Liver (tissue), 9 donors: ENCODE results near the gene CDK13. TPM values are rescaled to one million over a fixed set of nuclear protein-coding genes. Genes with fewer than 3 reads are reported as not detected.

ENCODE experiments used
- DNase-seq: peaks from one replicate; pipeline ENCODE4 v3.0.0-alpha.2; 2017; ENCODE audit warnings: low spot score
- H3K27ac ChIP-seq, 2 donors: one replicate each; pipeline ENCODE4 v1.7.0; 2013; ENCODE audit warnings: inconsistent platforms in 2 of 2, low read length in 2 of 2, control low read depth in 1 of 2, low read depth in 1 of 2, mild to moderate bottlenecking in 1 of 2
- H3K27me3 ChIP-seq, 4 donors: one replicate each; pipeline versions ENCODE4 v1.6.1 to v1.7.0; 2013; ENCODE audit warnings: low read length in 3 of 4, inconsistent platforms in 1 of 4, mild to moderate bottlenecking in 1 of 4, moderate library complexity in 1 of 4; ENCODE audit not compliant: control insufficient read depth in 4 of 4, insufficient read depth in 4 of 4
- H3K36me3 ChIP-seq, 4 donors: one replicate each; pipeline versions ENCODE4 v1.6.1 to v1.7.0; 2013; ENCODE audit warnings: low read length in 3 of 4, mild to moderate bottlenecking in 3 of 4, low read depth in 1 of 4, moderate library complexity in 1 of 4; ENCODE audit not compliant: control insufficient read depth in 4 of 4, insufficient read depth in 3 of 4
- H3K4me1 ChIP-seq, 4 donors: one replicate each; pipeline versions ENCODE4 v1.6.1 to v1.7.0; 2013; ENCODE audit warnings: low read length in 3 of 4, mild to moderate bottlenecking in 3 of 4, moderate library complexity in 1 of 4; ENCODE audit not compliant: control insufficient read depth in 4 of 4, insufficient read depth in 4 of 4
- H3K4me3 ChIP-seq, 3 donors: one replicate each; pipeline versions ENCODE4 v1.6.1 to v1.7.0; 2013; ENCODE audit warnings: low read length in 3 of 3, control low read depth in 1 of 3, low read depth in 1 of 3, mild to moderate bottlenecking in 1 of 3
- H3K9ac ChIP-seq, 2 donors: one replicate each; pipeline ENCODE4 v1.7.0; 2013; ENCODE audit warnings: low read length in 2 of 2, mild to moderate bottlenecking in 2 of 2, moderate library complexity in 2 of 2, control low read depth in 1 of 2, low read depth in 1 of 2
- H3K9me3 ChIP-seq, 4 donors: one replicate each; pipeline versions ENCODE4 v1.6.1 to v1.7.0; 2013; ENCODE audit warnings: low read length in 3 of 4; ENCODE audit not compliant: control insufficient read depth in 4 of 4
- FOXA1 ChIP-seq: IDR thresholded peaks from 2 replicates; pipeline ENCODE4 v1.6.1; 2016; ENCODE audit warnings: antibody characterized with exemption
- JUND ChIP-seq, 2 donors: IDR thresholded peaks; 2 replicates each; pipeline ENCODE4 v1.6.1; 2016; ENCODE audit warnings: antibody characterized with exemption in 2 of 2
- RAD21 ChIP-seq, 2 donors: IDR thresholded peaks; 2 replicates each; pipeline ENCODE4 v1.6.1; 2016; ENCODE audit warnings: antibody characterized with exemption in 2 of 2, mild to moderate bottlenecking in 2 of 2
- RXRA ChIP-seq, 2 donors: IDR thresholded peaks; 2 replicates each; pipeline ENCODE4 v1.6.1; 2017 to 2018; ENCODE audit warnings: antibody characterized with exemption in 2 of 2, mild to moderate bottlenecking in 1 of 2
- SP1 ChIP-seq: IDR thresholded peaks from 2 replicates; pipeline ENCODE4 v1.6.1; 2018; ENCODE audit warnings: antibody characterized with exemption, mild to moderate bottlenecking
- TAF1 ChIP-seq: conservative IDR thresholded peaks from 2 replicates; pipeline ENCODE4 v1.6.1; 2016; ENCODE audit warnings: antibody characterized with exemption, mild to moderate bottlenecking
- YY1 ChIP-seq: IDR thresholded peaks from 2 replicates; pipeline ENCODE4 v1.6.1; 2016; ENCODE audit warnings: antibody characterized with exemption, mild to moderate bottlenecking
- WGBS: extraction: QIAGEN DNeasy Blood & Tissue Kit; methylation state at CpG from one replicate; pipeline ENCODE4 v1.1.7; 2013; 5-methylcytosine and 5-hydroxymethylcytosine counted together
- polyA plus RNA-seq, 2 donors: library from polyadenylated mRNA; stranded (reverse) in 1 of 2; unstranded in 1 of 2; fragments of 200-250 nt in 1 of 2; fragments of >200 nt in 1 of 2; fragmentation: Nextera tagmentation in 1 of 2; extraction: Ambion mirVana in 1 of 2; gene quantifications; one replicate each; pipeline versions ENCODE4 v1.2.1 to v1.2.3, GENCODE V29; 2013 to 2015
- total RNA-seq, 2 donors: library from RNA; depleted of rRNA; stranded (reverse); fragments of >200 nt; gene quantifications; one replicate each; pipeline ENCODE4 v1.2.3, GENCODE V29; 2014
- TF ChIP-seq, protein P1 (sequence below): IDR thresholded peaks from 2 replicates; pipeline ENCODE4 v1.6.1; 2016; ENCODE audit warnings: antibody characterized with exemption, mild to moderate bottlenecking
- TF ChIP-seq, protein P2 (sequence below): fragments of 150-350 bp; IDR thresholded peaks from 2 replicates; pipeline ENCODE4 v1.5.1; 2017; ENCODE audit warnings: improper control_type of control experiment, low read depth, low read length; ENCODE audit not compliant: missing input control
- TF ChIP-seq, protein P3 (sequence below): IDR thresholded peaks from 2 replicates; pipeline ENCODE4 v1.6.1; 2016; ENCODE audit warnings: antibody characterized with exemption
- donor health status: healthy.
- donor health status: healthy.
- donor health status: healthy.
- donor health status: healthy.
- donor health status: healthy.

The CDK13 gene
- total and polyA plus RNA-seq, 4 donors: 8.8 to 51.1 (median 23.2) TPM

DNA sequence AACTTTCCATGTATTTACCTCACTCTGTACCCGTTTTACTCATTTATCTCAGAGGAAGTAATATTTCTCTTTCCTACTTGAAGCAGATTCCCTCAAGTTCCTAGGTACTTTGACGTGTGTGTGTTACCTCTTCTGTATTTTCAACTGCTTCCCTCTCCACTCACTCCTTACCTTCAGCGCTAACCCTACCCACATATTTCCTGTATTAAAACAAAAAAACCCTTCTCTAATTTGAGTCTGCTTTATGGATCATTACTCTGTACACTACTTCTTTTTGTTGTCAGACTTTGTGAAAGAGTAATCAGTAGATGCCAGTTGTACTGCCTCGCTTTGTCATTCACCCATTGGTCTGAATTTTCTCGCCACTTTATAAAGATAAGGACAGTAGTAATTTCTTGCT lies 74.0 kb downstream of the CDK13 start:
- peaks cover 0 to 6% (median 5%) of the 10 kb centered on the region in 4 donors for H3K4me1 ChIP-seq
- DNase-seq: no peak
- 88% methylated on average over 5 of the region's 5 CpGs for WGBS
- H3K27me3 ChIP-seq: no peaks in the 10 kb centered on the region
- peaks cover 0 to 8% (median under 1%) of the 10 kb centered on the region in 4 donors for H3K36me3 ChIP-seq
- H3K9ac ChIP-seq: no peak overlapping the region
- no peak overlapping the region for H3K4me3 ChIP-seq
- no peaks in the 10 kb centered on the region for H3K9me3 ChIP-seq
- TF ChIP-seq, protein P1, sequence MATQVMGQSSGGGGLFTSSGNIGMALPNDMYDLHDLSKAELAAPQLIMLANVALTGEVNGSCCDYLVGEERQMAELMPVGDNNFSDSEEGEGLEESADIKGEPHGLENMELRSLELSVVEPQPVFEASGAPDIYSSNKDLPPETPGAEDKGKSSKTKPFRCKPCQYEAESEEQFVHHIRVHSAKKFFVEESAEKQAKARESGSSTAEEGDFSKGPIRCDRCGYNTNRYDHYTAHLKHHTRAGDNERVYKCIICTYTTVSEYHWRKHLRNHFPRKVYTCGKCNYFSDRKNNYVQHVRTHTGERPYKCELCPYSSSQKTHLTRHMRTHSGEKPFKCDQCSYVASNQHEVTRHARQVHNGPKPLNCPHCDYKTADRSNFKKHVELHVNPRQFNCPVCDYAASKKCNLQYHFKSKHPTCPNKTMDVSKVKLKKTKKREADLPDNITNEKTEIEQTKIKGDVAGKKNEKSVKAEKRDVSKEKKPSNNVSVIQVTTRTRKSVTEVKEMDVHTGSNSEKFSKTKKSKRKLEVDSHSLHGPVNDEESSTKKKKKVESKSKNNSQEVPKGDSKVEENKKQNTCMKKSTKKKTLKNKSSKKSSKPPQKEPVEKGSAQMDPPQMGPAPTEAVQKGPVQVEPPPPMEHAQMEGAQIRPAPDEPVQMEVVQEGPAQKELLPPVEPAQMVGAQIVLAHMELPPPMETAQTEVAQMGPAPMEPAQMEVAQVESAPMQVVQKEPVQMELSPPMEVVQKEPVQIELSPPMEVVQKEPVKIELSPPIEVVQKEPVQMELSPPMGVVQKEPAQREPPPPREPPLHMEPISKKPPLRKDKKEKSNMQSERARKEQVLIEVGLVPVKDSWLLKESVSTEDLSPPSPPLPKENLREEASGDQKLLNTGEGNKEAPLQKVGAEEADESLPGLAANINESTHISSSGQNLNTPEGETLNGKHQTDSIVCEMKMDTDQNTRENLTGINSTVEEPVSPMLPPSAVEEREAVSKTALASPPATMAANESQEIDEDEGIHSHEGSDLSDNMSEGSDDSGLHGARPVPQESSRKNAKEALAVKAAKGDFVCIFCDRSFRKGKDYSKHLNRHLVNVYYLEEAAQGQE: no peak
- TF ChIP-seq TAF1: no peak
- TF ChIP-seq RAD21 (IDR thresholded peaks at IDR 0.05): no peak
- H3K27ac ChIP-seq: no peak overlapping the region

DNA sequence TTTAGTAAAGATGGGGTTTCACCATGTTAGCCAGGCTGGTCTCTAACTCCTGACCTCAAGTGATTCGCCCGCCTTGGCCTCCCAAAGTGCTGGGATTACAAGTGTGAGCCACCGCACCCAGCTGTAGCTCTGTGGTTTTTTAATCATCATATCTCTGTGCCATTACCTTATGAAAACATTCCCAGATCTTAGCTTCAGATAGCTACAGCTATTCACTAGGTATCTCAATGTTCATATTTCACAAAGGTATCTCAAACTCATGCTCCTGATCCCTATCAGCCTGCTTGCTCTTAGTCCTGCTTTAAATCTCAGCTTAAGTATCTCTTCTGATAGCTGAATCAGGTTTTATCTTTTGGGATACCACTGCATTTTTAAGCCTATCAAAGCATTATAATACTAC lies 74.8 kb downstream of the CDK13 start:
- TF ChIP-seq SP1 (no peak), RXRA (IDR thresholded peaks at IDR 0.05) (no peak), JUND (IDR thresholded peaks at IDR 0.05) (no peak), FOXA1 (no peak), YY1 (no peak), RAD21 (IDR thresholded peaks at IDR 0.05) (no peak)
- TF ChIP-seq, protein P2, sequence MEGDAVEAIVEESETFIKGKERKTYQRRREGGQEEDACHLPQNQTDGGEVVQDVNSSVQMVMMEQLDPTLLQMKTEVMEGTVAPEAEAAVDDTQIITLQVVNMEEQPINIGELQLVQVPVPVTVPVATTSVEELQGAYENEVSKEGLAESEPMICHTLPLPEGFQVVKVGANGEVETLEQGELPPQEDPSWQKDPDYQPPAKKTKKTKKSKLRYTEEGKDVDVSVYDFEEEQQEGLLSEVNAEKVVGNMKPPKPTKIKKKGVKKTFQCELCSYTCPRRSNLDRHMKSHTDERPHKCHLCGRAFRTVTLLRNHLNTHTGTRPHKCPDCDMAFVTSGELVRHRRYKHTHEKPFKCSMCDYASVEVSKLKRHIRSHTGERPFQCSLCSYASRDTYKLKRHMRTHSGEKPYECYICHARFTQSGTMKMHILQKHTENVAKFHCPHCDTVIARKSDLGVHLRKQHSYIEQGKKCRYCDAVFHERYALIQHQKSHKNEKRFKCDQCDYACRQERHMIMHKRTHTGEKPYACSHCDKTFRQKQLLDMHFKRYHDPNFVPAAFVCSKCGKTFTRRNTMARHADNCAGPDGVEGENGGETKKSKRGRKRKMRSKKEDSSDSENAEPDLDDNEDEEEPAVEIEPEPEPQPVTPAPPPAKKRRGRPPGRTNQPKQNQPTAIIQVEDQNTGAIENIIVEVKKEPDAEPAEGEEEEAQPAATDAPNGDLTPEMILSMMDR: no peak
- TF ChIP-seq, protein P3, sequence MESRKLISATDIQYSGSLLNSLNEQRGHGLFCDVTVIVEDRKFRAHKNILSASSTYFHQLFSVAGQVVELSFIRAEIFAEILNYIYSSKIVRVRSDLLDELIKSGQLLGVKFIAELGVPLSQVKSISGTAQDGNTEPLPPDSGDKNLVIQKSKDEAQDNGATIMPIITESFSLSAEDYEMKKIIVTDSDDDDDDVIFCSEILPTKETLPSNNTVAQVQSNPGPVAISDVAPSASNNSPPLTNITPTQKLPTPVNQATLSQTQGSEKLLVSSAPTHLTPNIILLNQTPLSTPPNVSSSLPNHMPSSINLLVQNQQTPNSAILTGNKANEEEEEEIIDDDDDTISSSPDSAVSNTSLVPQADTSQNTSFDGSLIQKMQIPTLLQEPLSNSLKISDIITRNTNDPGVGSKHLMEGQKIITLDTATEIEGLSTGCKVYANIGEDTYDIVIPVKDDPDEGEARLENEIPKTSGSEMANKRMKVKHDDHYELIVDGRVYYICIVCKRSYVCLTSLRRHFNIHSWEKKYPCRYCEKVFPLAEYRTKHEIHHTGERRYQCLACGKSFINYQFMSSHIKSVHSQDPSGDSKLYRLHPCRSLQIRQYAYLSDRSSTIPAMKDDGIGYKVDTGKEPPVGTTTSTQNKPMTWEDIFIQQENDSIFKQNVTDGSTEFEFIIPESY: no peak
- TF ChIP-seq, protein P1: no peak
- H3K9me3 ChIP-seq: no peaks in the 10 kb centered on the region
- no peak overlapping the region for H3K4me3 ChIP-seq
- peaks cover 0 to 8% (median under 1%) of the 10 kb centered on the region in 4 donors for H3K36me3 ChIP-seq
- H3K4me1 ChIP-seq: no peaks in the 10 kb centered on the region
- no peak for DNase-seq
- no peak overlapping the region for H3K9ac ChIP-seq
- 98% methylated on average over 3 of the region's 3 CpGs for WGBS
- no peak overlapping the region for H3K27ac ChIP-seq
- no peaks in the 10 kb centered on the region for H3K27me3 ChIP-seq
